SK-MEL-5 (cell line): ENCODE results near the gene UPF1. TPM values are rescaled to one million over a fixed set of nuclear protein-coding genes. Genes with fewer than 3 reads are reported as not detected.

Experiments used
- DNase-seq: peaks from one replicate; pipeline ENCODE4 v3.0.0-alpha.2; 2016; ENCODE audit warnings: low read depth, low spot score
- in situ Hi-C: cut with HindIII; loops from 2 replicates; pipeline ENCODE4 v1.10.0; 2016; ENCODE audit warnings: low sequenced_read_pairs, high pct_unique_total_duplicates, low pct_unique_long_range_greater_than_20kb
- total RNA-seq: library from RNA; depleted of rRNA; stranded (reverse); fragments of >200 nt; shearing (Covaris generic); gene quantifications from 2 replicates; pipeline ENCODE4 v1.2.3, GENCODE V29; 2014

UPF1 gene
- total RNA-seq, 1 experiment from 2014 or later, result 22.4 TPM

GRCh38 chr19:18849838-18850400 lies 18.2 kb downstream of the UPF1 start:
- in situ Hi-C loops, result no loop called here
- no peak for DNase-seq

- in situ Hi-C loops, result no loop called here
- no peak for DNase-seq
Observed at GRCh38 chr19:18850471-18851375, 19.0 kb downstream of the UPF1 start.

- no peak for DNase-seq
- in situ Hi-C loops, result no loop called here
Observed at GRCh38 chr19:18851673-18852325, 20.0 kb downstream of the UPF1 start.

GRCh38 chr19:18852648-18853047 lies 20.9 kb downstream of the UPF1 start:
- in situ Hi-C loops, result no loop called here
- no peak for DNase-seq

GRCh38 chr19:18853755-18854427 lies 22.1 kb downstream of the UPF1 start:
- no peak for DNase-seq
- in situ Hi-C loops, result no loop called here

- in situ Hi-C loops, result no loop called here
Observed at GRCh38 chr19:18854982-18855381, 23.2 kb downstream of the UPF1 start.

GRCh38 chr19:18855647-18856384 lies 24.1 kb downstream of the UPF1 start:
- in situ Hi-C loops, result no loop called here
- no peak for DNase-seq

More at GRCh38 chr19:18854982-18855381, 23.2 kb downstream of the UPF1 start:
- DNase-seq, result no peak

- in situ Hi-C loops, result no loop called here
Observed at GRCh38 chr19:18856385-18857126, 24.8 kb downstream of the UPF1 start.

GRCh38 chr19:18857223-18857622 lies 25.5 kb downstream of the UPF1 start:
- no peak for DNase-seq
- in situ Hi-C loops, result no loop called here

More at GRCh38 chr19:18856385-18857126, 24.8 kb downstream of the UPF1 start:
- peak; percentile 49 for DNase-seq

GRCh38 chr19:18858906-18859646 lies 27.3 kb downstream of the UPF1 start:
- in situ Hi-C loops, result no loop called here
- no peak for DNase-seq

- in situ Hi-C loops, result no loop called here
- no peak for DNase-seq
Observed at GRCh38 chr19:18859676-18860301, 28.0 kb downstream of the UPF1 start.

GRCh38 chr19:18860302-18860700 lies 28.5 kb downstream of the UPF1 start:
- in situ Hi-C loops, result no loop called here
- DNase-seq, result no peak

GRCh38 chr19:18860725-18861124 lies 29.0 kb downstream of the UPF1 start:
- no peak for DNase-seq
- in situ Hi-C loops, result no loop called here

GRCh38 chr19:18861235-18861634 lies 29.5 kb downstream of the UPF1 start:
- in situ Hi-C loops, result no loop called here
- no peak for DNase-seq

- in situ Hi-C loops, result no loop called here
- no peak for DNase-seq
Observed at GRCh38 chr19:18861917-18862316, 30.2 kb downstream of the UPF1 start.
